Measurements from ENCODE around the gene PPP1R26.

Gene PPP1R26

DNA sequence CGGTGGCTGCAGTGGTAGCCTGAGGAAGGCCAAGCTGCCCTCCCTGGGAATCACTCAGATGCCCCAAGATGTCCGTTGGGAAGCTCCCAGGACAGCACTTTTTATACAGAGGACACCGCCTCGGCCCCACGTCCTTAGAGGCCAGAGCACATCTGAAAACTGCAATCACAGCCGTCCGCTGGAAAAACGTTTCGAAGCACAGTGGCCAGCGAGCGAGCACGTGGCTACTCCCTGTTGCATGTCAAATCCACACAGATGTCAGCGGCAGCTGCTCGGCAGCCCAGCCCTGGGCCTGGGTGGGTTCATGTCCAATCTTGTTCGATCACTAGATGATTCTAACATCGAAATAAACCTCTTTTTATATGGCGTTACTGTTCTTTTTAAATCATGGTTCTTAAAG, 8.9 kb downstream of the PPP1R26 start:
- DNase-seq: no peak

DNA sequence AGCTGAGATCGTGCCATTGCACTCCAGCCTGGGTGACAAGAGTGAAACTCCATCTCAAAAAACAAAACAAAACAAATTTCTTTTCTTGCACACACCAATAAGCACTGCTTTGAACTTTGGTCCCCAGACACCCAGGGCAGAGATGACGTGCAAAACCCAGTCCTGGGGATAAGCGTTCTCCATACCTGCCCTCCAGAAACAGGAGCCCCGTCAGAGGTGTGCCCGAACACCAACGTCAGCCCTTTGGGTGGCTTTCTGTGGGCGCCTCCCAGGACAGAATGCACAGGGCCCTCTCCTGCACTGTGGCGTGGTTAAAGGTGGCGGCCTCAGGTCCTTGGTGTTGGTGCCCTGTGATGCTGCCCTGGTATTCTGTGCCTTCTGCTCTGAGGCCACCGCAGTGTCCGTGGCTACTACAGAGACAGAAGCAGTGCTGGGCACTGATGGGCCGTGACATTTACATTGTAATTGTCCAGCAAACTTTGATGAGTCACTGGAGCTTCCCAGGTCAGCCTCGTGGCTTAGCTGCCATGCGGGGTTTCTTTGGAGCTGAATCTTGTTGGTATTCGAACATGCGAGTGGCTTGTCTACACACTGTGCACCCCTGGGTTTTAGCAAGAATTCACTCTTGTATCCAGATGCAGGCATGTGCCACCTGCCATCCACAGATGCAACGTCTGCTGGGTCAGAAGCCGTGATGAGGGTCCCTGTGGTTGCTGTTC, 9.8 kb downstream of the PPP1R26 start:
- DNase-seq: no peak

- no peak for DNase-seq
These were observed 10.7 kb downstream of the PPP1R26 start for GRCh38 chr9:135490166-135490870.

GRCh38 chr9:135490980-135491464, 11.4 kb downstream of the PPP1R26 start:
- DNase-seq: no peak

DNA sequence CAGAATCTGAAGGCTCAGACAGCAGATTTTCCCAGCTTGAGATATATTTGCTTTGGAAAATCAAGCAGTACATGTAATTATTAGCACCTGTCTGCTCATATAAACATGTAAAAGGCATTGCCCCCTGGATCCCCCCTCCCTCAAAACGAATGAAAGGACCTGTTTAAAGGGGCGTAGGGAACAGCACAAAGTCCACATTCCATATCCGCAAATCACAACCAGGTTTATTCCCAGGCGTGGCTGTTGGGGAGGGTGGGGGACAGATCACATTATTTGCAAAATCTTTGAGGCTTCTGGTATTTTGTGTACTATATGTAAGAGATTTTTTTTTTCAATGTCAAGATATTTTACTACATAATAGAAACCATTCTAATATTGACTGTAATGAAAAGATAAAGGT, 12.2 kb downstream of the PPP1R26 start:
- DNase-seq: no peak

GRCh38 chr9:135492886-135493669, 13.5 kb downstream of the PPP1R26 start:
- DNase-seq: no peak

DNA sequence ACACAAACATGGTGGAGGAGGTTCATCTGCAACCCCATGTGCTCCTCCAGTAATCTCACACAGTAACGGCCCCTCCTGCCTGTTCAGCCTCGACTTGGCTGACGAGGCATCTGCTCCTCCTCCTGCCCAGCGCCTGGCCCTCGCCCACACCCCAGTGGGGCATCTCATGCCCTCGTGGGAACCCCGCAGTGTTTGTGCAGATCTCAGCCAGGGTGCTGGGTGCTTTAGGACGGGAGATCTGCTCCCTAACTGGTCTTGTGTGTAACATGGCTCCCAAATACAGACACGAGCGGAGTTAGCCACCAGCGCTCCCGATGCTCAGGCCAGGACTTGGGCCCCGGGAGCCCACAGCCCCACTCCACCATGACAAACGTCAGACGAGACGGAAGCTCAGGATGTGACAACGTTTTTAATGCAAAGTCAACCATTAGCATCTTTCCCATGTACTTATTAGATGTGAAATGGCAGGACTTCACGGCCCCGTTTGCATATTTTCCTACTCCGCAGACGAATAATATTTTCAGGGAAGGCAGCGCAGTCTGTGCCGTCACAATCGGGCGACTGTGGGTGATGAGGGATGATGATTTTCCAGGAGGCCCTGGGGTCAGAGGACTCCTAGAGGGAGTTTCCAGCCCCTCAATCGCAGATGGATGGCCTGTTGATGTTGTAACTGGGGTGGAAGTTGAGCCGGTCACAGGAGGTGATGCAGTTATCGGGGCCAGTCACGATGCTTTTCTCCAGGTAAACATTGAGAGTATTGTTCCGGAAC, 15.4 kb downstream of the PPP1R26 start:
- DNase-seq: no peak

DNA sequence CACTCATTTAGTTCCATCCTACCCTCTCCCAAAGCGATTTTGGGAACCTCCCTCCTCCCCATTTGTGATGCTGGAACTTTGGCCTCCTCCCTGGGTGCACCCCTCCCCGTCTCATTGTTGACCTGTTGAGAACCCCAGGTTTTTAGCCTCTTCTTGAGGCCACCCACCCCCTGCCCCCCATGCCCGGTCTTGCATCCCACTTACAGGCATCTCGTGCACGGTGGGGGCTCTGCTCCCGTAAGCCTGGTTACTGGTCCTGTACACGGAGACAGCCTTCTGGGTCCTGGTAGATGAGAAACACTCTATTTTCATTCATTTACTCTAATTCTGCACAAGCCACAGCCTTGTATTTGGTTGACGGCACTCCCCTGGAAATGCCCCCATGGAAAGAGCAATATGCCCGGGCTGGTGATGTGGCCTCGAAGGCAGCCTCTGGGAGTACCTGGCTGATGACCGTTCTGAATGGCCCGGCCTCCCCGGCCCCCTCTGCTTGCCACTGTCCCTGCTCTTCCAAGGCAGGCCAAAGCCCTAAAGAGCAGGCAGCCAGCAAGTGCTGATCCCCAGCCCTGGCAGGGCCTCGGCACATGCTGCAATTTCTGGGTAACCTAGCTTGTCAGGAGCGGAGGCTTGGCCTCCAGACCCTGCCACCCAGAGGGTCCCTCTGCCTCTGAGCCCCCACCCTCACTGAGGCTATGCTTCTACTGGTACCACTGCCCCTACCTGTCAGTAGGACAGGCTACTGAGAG, 19.0 kb downstream of the PPP1R26 start:
- DNase-seq: no peak

GRCh38 chr9:135499326-135500070, 19.9 kb downstream of the PPP1R26 start:
- peak; percentile 62 to 84 for DNase-seq

DNA sequence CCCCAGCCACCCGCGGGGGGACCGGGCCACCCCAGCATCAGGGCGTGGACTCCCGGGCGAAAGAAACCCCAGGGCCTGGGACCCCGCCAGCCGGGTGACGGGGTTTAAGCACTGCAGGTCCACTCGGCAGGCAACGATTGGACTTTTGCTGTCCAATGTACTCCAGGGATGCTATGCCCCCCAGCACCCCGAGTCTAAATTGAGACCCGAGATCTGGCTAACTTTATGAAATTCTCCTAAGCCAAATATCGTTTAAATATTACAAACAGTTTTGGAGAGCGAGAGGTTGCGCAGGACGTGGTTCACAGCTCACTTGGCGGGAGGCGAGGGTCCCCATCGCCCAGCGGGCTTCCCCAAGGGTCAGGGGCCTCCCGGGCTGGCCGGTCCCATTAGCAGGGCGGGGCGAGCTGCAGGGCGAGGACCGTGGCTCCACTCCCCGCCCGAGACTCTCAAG, 20.5 kb downstream of the PPP1R26 start:
- no peak for DNase-seq

- DNase-seq: peak; percentile 53 to 88
These were observed 21.1 kb downstream of the PPP1R26 start, which contains the start of gene MRPS2 for GRCh38 chr9:135500525-135501260. MRPS2 (plus strand) TSS chr9:135500682; CDS start chr9:135500711, 29 bp downstream.

DNA sequence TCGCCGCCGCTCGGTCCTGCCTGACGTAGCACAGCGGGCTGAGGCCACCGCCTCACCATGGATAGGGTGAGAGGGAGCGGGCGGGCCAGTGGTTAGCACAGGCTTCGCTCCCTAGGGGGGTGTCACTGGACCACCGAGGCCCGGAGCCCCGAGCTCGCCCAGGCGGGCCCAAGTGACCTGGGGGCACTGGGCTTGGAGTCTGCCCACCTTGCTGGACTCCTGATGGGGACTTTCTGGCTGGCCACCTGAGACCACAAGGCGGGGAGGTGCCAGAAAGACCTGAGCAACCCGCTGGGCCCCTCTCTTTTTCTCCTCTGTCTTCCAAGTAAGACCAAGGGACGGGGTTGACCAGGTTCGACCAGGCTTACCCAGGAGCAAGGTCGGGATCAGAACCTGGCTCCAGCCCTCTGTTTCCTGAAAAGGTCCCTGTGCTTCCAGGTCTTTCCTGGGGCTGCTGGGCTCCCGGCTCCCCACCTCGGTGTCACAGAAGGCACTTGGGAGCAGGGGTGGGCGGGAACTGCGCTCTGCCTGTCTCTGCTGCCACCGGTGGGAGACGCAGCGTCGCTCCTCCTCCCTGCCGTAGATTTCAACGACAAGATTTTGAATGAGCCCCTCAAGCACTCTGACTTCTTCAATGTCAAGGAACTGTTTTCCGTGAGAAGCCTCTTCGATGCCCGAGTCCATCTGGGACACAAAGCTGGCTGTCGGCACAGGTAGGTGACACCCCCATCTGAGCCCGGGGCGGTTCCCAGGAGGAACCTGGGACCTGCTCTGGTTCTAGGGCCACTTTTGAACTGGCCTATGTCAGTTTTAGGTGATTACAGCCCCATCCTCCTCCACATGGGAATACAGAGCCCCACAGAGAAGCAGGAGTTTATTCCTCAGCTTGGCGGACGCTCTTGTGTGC, 21.9 kb downstream of the PPP1R26 start:
- peak in 1 of 2 experiments; percentile 42 for DNase-seq

GRCh38 chr9:135502168-135502872, 22.7 kb downstream of the PPP1R26 start:
- DNase-seq: no peak

GRCh38 chr9:135502873-135503321, 23.3 kb downstream of the PPP1R26 start:
- no peak for DNase-seq

DNA sequence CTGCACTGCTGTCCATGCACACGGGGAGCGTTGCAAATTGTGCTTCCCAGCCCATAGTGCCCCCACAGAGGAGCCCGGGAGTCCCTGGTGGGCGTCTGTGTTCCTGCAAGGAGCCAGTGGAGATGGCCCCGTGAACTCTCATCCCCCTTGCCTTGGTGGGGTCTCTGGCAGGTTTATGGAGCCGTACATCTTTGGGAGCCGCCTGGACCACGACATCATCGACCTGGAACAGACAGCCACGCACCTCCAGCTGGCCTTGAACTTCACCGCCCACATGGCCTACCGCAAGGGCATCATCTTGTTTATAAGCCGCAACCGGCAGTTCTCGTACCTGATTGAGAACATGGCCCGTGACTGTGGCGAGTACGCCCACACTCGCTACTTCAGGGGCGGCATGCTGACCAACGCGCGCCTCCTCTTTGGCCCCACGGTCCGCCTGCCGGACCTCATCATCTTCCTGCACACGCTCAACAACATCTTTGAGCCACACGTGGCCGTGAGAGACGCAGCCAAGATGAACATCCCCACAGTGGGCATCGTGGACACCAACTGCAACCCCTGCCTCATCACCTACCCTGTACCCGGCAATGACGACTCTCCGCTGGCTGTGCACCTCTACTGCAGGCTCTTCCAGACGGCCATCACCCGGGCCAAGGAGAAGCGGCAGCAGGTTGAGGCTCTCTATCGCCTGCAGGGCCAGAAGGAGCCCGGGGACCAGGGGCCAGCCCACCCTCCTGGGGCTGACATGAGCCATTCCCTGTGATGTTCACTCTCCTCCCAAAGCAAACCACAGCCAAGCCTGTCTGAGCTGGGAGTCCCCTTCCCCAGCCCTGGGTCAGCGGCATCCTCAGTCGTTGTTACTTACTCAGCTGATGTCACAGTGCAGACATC, 24.0 kb downstream of the PPP1R26 start:
- no peak for DNase-seq

DNA sequence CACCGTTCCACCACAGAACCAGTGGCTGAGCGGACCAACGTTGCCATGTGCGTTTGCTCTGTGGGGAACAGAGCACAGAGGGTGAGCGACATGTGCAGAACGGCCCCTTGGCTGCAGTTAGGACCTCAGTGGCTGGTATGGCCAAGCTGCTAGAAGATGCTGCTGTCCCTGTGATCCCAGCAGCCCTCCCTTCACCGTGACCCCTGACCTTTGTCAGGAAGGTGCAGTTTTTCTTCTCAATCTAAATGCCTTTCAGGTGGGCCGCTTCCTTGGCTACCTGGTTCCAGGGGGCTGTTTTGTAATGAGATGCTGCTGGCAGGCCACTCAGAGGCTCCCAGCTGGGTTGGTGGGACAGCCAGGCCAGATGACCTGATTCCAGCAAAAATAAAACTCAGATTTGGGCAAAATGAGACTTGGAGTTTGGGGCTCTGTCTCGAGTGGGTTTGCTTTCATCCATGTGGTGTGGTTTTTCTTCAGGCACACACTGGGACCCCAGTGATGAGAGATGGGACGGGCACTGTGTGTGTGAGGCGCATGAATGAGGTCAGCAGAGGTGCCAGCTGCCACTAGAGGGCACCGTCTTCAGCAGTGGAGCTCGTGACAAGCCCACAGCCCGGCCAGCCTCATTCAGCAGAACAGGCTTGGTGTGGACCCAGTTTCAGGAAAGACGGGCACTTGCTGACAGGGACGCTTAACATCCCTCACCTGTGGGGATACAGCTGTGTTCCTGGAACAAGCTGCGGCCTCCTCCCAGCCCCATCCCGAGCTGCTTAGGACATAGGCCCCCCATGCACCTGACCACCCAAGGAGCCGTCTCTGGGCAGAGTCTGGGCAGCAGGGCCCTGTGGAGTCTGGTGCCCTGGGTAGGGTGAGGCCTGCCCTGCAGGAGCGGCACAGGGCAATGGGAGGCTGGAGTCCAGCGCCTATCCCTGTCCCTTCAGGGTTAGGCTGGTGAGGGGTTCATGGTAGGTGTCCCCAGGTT, 25.0 kb downstream of the PPP1R26 start:
- peak in 1 of 2 experiments; percentile 48 for DNase-seq

Data from NCI-H526 (cell line).